ENCODE data around the gene KRT76.

Gene KRT76

GRCh38 chr12:52817003-52817698, 40.0 kb upstream of the KRT76 start:
- in situ Hi-C loops (cut with HindIII; ENCODE audit: low sequenced_read_pairs), result no loop called here
- TF ChIP-seq CTCF (IDR thresholded peaks at IDR 0.05; ENCODE audit: low read depth, low read length), result no peak
- no peak overlapping the region for H3K4me3 ChIP-seq (ENCODE audit: low read depth, low read length)
- no peak for DNase-seq (ENCODE audit: low read depth, low spot score)

GRCh38 chr12:52815676-52816588, 38.8 kb upstream of the KRT76 start:
- no peak overlapping the region for H3K4me3 ChIP-seq (ENCODE audit: low read depth, low read length)
- in situ Hi-C loops (cut with HindIII; ENCODE audit: low sequenced_read_pairs), result no loop called here
- DNase-seq (ENCODE audit: low read depth, low spot score), result no peak
- TF ChIP-seq CTCF (IDR thresholded peaks at IDR 0.05; ENCODE audit: low read depth, low read length), result no peak

DNA sequence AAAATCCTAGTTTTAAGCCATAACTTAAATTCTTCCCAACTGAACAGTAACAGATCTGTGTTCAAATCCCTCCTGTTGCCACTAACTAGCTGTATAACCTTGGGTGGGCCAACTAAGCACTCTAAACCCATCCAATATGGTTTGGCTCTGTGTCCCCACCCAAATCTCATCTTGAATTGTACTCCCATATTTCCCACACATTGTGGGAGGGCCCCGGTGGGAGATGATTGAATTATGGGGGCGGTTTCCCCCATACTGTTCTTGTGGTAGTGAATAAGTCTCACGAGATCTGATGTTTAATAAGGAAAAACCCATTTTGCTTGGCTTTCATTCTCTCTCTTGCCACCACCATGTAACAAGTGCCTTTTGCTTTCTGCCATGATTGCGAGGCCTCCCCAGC, 38.0 kb upstream of the KRT76 start:
- no peak overlapping the region for H3K4me3 ChIP-seq (ENCODE audit: low read depth, low read length)
- in situ Hi-C loops (cut with HindIII; ENCODE audit: low sequenced_read_pairs), result no loop called here
- DNase-seq (ENCODE audit: low read depth, low spot score), result no peak
- no peak for TF ChIP-seq CTCF (IDR thresholded peaks at IDR 0.05; ENCODE audit: low read depth, low read length)

GRCh38 chr12:52814710-52815155, 37.6 kb upstream of the KRT76 start:
- H3K4me3 ChIP-seq (ENCODE audit: low read depth, low read length), result no peak overlapping the region
- DNase-seq (ENCODE audit: low read depth, low spot score), result no peak
- TF ChIP-seq CTCF (IDR thresholded peaks at IDR 0.05; ENCODE audit: low read depth, low read length), result no peak
- in situ Hi-C loops (cut with HindIII; ENCODE audit: low sequenced_read_pairs), result no loop called here

GRCh38 chr12:52813885-52814709, 37.0 kb upstream of the KRT76 start, which contains the start of gene KRT4:
Gene KRT4 (minus strand): TSS chr12:52814116. CDS start chr12:52814058, 58 bp downstream.
- in situ Hi-C loops (cut with HindIII; ENCODE audit: low sequenced_read_pairs), result no loop called here

More at GRCh38 chr12:52813885-52814709, 37.0 kb upstream of the KRT76 start, which contains the start of gene KRT4:
- TF ChIP-seq CTCF (IDR thresholded peaks at IDR 0.05; ENCODE audit: low read depth, low read length), result no peak
- H3K4me3 ChIP-seq (ENCODE audit: low read depth, low read length), result no peak within 1 kb of the TSS
- DNase-seq (ENCODE audit: low read depth, low spot score), result no peak
